ENCODE measurements around the gene SEC23B.
A peak's percentile ranks its signal among the peaks of the same experiment; 100 is the strongest.
"Not testable (repeated sequence)": the region's sequence is repeated elsewhere in the genome, so short reads cannot be mapped to it uniquely, and the experiment has no call there.

The SEC23B gene

GRCh38 chr20:18526761-18527160 lies 19.0 kb downstream of the SEC23B start:
- not testable (repeated sequence) for DNase-seq (ENCODE audit: low read depth in 2 of 2)

- DNase-seq (ENCODE audit: low read depth in 2 of 2): no peak
Observed at GRCh38 chr20:18527339-18527738, 19.6 kb downstream of the SEC23B start.

DNA sequence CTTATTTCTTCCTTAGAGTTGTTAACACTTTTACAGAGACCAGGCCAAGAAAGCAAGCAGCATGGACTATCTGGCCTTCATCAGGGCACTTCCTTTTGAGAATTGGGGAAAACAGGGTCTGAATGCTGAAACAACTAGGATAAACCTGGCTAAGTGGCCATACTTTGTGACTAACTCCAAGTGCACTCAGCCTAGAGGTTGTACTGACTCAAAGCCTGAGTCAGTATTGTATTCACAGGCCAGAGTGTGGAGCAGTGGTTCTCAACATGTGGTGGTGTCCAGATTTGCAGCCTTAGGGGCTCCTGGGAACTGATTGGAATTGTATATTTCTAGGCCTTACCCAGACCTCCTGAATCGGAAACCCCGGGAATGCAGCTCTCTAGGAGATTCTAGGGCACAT lies 20.1 kb downstream of the SEC23B start:
- DNase-seq (ENCODE audit: low read depth in 2 of 2): no peak

DNA sequence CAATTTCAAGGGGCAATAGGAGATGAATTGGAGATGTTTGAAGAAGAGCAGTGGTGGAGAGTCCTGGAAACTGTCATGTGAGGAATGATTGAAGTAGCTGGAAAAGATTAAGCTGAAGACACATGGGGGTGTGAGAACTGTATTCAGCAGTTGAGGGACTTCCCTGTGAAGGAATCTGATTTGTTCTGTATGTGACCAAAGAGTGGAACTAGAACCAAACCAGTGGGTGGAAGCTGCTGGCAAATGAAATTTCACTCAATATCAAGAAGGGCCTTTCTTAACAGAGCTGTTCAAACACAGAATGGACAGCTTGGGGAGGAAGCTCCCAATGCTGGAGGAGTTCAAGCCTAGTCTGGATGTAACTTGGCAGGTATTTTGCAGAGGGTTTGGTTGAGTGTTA lies 21.3 kb downstream of the SEC23B start:
- no peak for DNase-seq (ENCODE audit: low read depth in 2 of 2)

DNA sequence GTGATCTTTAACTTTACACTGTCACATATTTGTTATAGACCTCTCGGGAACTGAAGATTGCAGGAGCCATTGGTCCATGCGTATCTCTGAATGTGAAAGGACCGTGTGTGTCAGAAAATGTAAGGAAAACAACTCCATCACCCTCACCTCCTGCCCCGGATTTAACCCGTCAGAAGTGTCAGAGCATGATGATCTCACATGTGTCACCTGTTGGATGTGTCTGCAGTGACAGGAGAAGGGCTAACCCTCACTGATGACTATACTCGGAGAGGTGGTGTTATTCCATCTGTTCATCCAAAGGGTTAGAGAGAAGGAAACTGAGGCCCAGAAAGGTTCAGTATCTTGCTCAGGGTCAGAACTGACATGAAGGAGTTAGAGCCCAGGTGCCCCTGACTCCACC lies 24.9 kb downstream of the SEC23B start:
- DNase-seq (ENCODE audit: low read depth in 2 of 2): no peak

DNA sequence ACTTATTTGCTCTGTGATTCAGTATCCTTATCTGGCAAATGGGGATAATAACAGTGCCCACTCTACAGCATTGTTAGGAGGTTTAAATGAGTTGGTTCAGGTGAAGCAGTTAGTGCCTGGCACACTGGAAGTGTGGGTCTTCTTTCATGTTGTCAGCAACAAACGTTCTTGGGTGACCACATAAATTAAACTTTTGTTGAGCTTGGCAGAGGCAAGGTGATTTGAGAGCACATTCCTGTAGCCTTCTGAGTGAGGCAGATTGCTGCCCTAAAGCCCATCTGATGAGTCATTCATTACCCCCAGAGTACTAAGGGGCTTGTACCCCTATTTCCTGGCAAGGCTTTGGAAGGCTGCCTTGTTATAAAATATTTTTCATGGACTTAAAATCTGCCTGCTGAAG lies 25.8 kb downstream of the SEC23B start:
- no peak for DNase-seq (ENCODE audit: low read depth in 2 of 2)

DNA sequence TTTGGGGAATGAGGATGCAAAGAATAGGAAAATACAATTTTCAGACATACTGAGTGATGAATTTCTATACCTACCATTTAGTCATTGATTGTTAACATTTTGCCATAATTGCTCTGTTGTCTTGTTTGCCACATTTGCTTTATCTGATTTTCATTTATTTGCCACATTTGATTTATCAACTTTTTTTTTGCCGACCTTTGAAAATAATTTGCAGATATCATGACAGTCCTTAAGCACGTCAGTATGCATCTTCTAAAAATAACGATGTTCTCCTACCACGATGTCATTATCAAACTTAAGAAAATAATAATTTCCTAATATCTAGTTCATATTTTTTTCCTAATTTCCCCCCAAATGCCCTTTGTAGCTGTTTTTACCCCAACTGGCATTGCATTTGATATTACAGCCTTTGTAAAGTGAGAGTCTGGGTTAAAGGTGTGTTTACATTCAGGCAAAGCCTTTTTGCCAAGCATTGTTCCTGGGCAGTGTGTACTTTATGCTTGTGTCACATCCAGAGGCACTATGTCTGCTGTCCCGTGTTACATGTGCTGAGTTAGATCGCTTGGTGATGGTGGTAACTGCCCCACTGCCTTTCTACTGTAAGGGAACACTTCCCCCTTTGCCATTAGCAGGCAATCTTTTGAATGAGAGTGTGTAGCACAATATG lies 26.4 kb downstream of the SEC23B start:
- no peak for DNase-seq (ENCODE audit: low read depth in 2 of 2)

- DNase-seq (ENCODE audit: low read depth in 2 of 2): no peak
Observed at GRCh38 chr20:18537651-18538050, 29.9 kb downstream of the SEC23B start.

GRCh38 chr20:18541741-18542140 lies 34.0 kb downstream of the SEC23B start:
- no peak for DNase-seq (ENCODE audit: low read depth in 2 of 2)

DNA sequence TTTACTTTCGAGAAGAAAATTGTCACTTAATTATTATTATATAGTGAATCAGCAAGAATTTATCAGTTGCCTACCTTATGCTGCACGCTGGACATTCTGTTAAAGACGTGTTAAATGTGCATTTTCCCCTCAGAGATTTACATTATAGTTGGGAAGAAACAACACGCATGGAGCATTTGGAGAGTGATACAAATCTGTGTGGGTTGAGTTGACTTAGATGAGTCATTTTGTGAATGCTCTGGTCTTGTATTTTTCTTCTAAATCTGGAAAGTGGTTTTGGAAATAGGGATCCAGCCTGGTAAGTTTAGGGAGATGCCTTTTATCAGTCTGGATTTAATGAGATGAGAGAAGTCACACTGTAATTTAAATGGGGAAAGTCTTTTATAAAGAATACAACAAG lies 35.5 kb downstream of the SEC23B start:
- no peak for DNase-seq (ENCODE audit: low read depth in 2 of 2)

GRCh38 chr20:18543932-18544331 lies 36.2 kb downstream of the SEC23B start:
- DNase-seq (ENCODE audit: low read depth in 2 of 2): no peak

DNA sequence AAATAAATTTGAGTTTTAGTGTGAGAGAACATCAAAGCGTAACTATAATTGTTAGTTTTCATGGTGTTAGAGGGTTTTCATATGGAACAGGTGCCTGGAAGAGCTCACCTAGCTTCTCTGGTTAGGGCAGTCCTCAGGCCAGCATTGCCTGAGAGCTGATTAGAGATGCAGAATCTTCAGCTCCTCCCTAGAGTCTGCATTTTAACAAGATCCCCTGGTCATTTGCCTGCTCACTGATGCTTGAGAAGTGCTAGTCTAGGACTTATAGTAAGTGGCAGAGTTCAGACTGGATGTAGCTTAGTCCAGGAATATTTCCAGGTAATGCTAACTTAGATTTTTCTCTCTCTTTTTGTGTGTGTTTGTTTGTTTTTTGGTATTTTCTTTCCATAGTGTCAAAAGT lies 37.8 kb downstream of the SEC23B start:
- DNase-seq (ENCODE audit: low read depth in 2 of 2): no peak

DNA sequence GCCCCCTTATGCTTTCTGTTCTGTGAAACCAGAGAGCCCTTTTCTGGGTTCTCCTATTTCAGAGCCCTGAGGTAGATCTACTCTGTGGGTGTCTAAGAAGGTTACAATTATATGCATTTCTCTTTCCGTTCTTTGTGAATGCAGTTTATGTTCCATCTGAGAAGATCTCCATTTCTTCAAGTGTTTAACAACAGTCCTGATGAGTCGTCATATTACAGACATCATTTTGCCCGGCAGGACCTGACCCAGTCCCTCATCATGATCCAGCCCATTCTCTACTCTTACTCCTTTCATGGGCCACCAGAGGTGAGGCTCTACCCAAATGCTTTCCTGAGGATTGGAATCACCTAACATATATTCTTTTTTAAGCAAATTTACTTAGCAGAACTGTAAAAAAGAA lies 40.7 kb downstream of the SEC23B start:
- DNase-seq (ENCODE audit: low read depth in 2 of 2): no peak

DNA sequence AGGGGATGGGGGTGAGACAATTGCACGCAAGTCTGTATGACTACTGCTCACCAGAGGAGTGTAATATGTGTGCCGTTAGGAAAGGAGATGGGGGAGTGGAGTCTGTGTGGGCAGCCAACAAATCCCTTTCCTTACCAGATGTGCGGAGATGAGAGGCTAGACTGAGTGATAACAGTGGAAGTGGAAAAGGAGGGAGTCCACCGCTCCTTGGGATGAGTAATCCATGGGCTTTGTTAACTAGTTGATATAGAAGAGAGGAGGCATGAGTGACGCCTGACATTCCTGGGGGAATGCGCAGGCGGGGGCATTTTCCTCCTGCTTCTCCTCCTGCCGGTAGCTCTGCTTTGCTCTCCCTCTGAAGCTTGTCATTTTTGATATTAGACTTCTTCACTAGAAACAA lies 46.0 kb downstream of the SEC23B start:
- no peak for DNase-seq (ENCODE audit: low read depth in 2 of 2)

DNA sequence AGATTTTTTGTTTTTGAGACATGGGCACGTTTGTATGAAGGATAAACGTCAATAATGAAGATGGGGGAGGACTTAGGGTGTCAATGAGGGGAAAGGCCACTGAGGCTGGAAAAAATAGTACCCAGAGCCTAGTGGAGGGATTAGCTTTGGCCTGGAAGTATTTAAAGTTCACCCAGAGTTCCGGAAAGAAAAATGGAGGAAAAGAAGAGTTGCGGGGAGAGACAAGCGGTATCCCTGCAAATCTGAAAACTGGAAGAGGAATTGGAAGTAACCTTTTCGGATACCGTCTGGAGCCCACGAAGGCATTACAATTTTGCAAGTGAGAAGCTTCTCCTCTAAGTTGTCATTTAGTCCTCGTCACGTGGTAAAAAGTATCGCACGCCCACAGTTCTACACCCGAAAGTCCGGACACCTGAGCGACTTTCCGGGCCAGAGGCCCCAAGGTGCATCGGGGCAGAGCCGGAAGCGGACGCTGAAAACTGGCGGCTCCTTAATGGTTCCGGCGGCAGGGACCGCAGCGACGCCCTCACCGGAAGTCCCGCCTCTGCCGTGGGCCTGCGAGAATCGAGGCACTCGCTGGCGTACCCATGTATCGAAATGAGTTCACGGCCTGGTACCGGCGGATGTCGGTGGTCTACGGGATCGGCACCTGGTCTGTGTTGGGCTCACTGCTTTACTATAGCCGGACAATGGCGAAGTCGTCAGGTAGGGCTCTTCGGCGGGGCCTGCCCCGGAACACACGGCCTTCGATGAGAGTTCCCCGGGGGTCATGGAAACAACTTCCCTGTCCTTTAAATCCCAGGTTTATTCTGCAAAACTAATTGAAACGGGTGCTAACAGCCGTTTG lies 59.4 kb downstream of the SEC23B start, which contains the start of gene SMIM26:
Gene SMIM26, plus strand, starts transcription at position 541 of the 847 bp plus-strand sequence. Its CDS starts 47 bp downstream, at position 588.
- peak; percentile 86 to 88 for DNase-seq (ENCODE audit: low read depth in 2 of 2)

- DNase-seq (ENCODE audit: low read depth in 2 of 2): no peak
Observed at GRCh38 chr20:18567739-18568091, 60.0 kb downstream of the SEC23B start.

- no peak for DNase-seq (ENCODE audit: low read depth in 2 of 2)
Observed at GRCh38 chr20:18571009-18571408, 63.3 kb downstream of the SEC23B start.

GRCh38 chr20:18571578-18571977 lies 63.8 kb downstream of the SEC23B start:
- no peak for DNase-seq (ENCODE audit: low read depth in 2 of 2)

- no peak for DNase-seq (ENCODE audit: low read depth in 2 of 2)
Observed at GRCh38 chr20:18577942-18578341, 70.2 kb downstream of the SEC23B start.

GRCh38 chr20:18578581-18578980 lies 70.8 kb downstream of the SEC23B start:
- DNase-seq (ENCODE audit: low read depth in 2 of 2): no peak

- DNase-seq (ENCODE audit: low read depth in 2 of 2): no peak
Observed at GRCh38 chr20:18580012-18580411, 72.3 kb downstream of the SEC23B start.

DNA sequence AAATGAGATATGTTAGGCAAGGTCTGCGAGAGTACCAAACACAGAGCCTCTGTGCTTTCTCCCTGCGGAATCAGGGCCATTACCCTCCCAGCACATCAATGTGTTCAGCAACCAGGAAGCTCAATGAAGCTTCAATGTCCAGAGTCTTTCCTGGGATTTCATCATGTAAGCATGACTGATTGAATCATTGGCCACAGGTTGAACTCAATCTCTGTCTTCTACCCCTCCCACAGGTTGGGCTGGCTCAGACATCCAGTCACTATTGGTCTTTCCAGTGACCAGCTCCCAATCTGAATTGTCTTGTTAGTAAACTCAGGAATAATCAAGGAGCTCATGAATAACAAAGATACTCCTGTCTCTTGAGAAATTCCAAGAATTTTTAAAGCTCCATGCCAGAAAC lies 77.4 kb downstream of the SEC23B start:
- no peak for DNase-seq (ENCODE audit: low read depth in 2 of 2)
